VCaP (cell line): Measurements from ENCODE around the gene KCNJ18.
"Not testable (repeated sequence)": the region's sequence is repeated elsewhere in the genome, so short reads cannot be mapped to it uniquely, and the experiment has no call there.

Experiments
- H3K27ac ChIP-seq: fragments of 450-650 bp; 2 replicates; pipeline ENCODE4 v1.5.1; 2017
- TF ChIP-seq, protein P1 (sequence below): fragments of 450-650 bp; conservative IDR thresholded peaks from 2 replicates; pipeline ENCODE4 v1.5.1; 2017; ENCODE audit warnings: mild to moderate bottlenecking, moderate library complexity

The KCNJ18 gene

GRCh38 chr17:21686165-21687015 lies 5.9 kb upstream of the KCNJ18 start:
- H3K27ac ChIP-seq, result no peak overlapping the region
- TF ChIP-seq, protein P1, sequence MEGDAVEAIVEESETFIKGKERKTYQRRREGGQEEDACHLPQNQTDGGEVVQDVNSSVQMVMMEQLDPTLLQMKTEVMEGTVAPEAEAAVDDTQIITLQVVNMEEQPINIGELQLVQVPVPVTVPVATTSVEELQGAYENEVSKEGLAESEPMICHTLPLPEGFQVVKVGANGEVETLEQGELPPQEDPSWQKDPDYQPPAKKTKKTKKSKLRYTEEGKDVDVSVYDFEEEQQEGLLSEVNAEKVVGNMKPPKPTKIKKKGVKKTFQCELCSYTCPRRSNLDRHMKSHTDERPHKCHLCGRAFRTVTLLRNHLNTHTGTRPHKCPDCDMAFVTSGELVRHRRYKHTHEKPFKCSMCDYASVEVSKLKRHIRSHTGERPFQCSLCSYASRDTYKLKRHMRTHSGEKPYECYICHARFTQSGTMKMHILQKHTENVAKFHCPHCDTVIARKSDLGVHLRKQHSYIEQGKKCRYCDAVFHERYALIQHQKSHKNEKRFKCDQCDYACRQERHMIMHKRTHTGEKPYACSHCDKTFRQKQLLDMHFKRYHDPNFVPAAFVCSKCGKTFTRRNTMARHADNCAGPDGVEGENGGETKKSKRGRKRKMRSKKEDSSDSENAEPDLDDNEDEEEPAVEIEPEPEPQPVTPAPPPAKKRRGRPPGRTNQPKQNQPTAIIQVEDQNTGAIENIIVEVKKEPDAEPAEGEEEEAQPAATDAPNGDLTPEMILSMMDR, result no peak

DNA sequence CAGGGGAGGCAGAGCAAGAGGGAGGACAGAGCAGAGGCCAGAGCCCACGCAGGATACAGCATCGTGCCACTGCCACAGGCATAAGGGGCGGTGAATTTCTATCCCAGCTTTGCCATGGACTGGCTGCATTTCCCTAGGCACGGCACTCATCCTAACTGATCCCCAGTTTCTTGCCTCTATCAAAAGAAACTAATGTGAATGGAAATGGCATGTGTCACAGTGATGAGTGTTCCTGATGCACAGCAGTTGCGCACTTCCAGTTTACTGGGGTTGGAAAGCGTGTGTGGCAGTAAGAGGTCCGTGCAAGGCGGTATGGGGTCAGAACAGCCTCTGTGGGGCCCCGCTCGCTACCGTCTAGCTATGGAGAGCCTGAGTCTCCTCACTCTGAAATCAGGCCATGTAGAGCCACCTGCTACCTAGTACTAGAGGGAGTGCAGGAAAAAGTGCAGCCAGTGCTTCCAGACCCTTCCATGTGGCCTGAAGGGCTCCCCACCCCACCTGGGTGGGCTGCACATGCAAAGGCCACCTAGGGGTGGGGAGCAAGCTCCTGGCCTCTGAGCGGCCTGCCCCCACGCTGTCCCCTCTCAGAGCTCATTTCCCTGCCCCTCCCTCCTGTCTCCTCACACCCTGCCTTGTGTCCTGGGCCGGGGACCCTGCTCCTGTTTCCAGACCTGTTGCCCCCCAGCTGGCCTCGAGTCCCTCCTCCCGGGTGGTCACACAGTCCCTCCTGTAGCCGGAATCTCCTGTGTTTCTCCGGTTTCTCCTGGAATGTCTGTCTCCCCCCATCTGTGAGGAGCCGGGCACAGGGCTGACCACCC lies 5.0 kb upstream of the KCNJ18 start:
- TF ChIP-seq, protein P1, result no peak
- H3K27ac ChIP-seq, result no peak overlapping the region

DNA sequence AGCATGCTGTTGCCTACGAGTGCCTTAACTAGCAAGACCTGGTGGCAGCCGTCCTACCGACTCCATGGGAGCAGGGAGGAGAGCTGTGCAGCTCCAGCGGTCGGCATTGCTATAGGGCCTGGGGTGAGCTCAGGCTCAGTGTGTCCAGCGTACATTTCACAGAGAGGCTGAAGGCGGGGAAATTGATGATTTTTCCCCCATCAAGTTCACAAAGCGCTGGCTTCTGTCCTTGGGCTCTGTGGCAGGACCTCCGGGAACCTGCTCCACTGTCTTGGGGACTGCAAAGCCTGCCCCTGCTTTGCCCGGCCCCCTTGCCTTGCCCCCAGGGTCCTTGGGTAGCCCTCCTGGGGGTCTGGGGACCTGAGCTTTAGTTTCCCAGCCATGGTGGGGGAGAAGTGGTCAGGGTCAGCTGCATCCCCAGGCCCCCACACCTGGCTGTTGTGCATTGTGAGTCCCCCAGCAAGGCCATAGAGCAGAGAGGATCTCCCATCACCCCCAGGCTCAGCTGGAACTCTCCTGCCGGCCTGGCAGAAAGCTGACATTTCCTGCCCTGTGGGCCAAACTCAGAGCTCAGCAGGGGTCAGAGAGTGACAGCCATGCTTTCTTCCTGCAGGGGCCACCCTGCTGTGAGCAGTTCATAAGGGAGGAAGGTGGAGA lies 3.9 kb upstream of the KCNJ18 start:
- no peak overlapping the region for H3K27ac ChIP-seq
- TF ChIP-seq, protein P1, result no peak

DNA sequence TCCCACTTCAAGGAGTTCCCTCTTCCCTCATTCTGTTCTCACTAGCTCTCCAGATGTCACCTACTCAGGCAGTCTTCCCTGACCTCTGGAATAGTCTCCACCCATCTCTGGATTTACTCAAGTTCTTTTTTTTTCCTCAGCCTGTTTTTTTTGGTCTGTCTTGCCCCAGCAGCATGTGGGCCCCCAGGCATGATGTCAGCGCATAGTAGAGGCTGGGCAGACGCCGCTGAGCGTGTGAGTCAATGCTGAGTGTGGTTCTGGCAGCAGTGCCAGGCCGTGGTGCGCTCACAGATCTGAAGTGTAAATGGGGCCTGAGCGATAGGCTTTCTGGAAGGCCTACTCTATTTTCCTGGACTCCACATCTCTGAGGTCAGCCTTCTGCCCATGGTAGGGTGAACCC lies 2.7 kb upstream of the KCNJ18 start:
- H3K27ac ChIP-seq, result no peak overlapping the region
- TF ChIP-seq, protein P1, result no peak

- H3K27ac ChIP-seq, result not testable (repeated sequence)
Observed at GRCh38 chr17:21690811-21691210, 1.5 kb upstream of the KCNJ18 start.

DNA sequence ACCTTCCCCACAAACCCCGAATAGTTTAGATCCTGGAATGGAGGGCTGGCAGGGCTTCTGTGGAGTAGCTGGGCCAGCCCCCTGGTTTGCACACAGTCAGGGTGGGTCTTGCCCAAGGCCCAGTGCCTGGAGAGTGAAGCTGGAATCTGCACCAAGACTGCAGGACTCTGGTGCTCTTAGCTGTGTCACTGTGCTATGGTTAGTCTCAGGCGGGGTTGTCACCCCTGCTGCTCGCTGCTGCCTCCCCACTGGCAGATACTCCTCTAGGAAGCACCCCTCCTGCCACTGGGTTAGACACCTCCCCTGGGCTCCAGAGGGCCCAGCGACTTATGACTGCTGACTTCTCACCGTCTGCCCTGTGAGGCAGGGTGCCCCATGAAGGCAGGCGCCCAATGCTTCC lies 842 bp upstream of the KCNJ18 start:
- H3K27ac ChIP-seq, result not testable (repeated sequence)

DNA sequence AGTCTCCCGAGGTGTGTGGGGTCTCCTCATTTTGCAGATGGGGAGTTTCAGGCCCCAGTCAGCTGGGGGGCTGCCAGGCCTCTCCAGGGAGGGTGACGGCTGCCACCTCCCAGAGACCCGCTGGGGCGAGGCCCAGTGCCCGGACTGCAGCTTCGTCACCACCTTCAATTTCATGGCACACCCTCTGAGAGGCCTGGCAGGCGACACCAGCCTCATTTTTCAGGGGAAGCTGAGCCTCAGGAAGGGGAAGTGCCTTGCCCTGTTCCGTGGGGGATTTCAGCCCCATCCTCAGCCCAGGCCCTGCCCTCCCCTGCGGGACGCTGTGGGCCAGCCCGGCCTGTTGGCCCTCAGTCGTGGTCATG lies 362 bp downstream of the KCNJ18 start:
- H3K27ac ChIP-seq, result not testable (repeated sequence)

DNA sequence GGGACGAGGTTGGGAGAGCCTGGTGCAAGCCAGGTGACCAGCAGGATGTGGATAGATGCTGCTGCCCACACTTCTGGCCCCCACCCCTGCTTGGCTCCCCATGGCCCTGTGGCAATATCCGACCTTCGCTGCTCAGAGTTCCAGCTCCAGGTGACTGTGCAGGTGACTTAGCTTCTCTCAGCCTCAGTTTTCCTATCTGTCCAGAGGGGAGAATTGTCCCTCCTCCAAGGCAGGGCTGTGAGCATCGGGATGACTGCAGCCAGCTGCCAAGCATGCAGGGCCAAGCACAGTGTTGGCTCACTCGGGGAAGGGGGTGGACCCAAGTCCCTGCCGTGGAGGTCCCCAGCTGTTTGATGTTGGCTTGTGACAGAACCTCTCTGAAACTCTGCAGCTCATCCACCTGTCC lies 1.1 kb downstream of the KCNJ18 start:
- not testable (repeated sequence) for H3K27ac ChIP-seq

DNA sequence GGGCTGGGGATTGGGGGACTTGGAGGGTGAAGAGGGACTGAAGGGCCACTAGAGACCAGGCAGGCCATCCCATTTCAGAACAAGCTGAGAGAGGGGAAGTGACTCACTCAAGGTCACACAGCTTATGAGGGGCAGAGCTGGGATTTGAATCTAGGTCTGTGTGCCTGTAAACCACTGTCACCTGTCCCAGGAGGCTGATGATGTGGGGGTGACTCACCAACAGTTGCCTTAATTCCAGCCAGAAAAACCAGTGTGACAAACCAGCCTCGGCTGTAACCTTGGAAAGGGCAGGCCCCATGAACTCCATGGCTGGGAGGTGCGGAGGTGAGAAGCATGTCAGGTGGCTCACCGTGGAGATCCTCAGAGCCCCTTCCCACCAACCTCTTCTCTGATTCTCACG lies 1.6 kb downstream of the KCNJ18 start:
- H3K27ac ChIP-seq, result not testable (repeated sequence)

DNA sequence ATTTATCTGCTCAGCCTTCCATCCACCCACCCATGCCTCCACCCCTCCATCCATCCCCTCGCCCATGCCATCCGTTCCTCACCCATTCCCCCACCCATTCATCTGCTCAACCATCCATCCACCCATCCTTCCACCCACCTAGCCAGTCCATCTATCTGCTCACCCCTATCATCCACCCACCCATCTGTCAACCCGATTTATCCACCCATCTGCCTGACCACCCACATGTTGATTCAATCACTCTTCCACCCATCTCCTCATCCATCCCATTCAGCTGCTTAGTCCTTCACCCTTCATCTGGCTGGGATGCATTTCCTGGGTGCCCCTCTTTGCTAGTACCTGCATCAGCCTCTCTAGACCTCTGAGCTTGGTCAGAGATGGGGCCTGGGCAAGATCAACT lies 3.9 kb downstream of the KCNJ18 start:
- H3K27ac ChIP-seq, result not testable (repeated sequence)

DNA sequence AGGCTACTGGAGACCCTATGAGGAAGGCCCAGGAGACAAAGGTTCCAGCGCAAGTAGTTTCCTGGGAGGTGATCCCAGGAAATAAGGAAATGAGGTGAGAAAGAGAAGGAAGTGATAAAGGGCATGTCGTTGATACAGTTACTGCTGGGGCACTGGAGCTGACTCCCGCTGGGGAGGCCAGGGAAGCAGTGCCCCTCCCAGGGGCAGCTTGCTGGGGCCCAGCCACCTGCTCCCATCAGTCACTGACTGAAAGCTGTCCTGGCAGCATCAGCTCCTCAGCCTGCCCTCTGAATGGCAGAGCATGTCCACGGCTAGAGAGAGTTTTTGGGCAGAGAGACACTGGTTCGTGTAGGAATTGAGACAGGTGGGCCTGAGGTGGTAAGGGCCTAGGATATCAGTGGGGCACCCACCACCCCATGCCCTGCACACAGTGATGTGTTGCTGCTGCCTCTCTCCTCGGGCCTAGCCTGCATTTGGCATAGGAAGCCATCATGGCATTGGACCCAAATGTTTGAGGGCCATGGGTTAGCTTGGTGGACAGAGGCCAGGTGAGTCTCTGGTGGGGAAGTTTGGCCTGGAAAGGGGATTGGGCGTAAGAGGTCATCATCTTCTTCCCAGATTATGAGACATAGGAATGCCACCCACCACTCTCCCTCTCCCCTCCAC lies 4.7 kb downstream of the KCNJ18 start:
- H3K27ac ChIP-seq, result not testable (repeated sequence)

GRCh38 chr17:21697508-21697860 lies 5.2 kb downstream of the KCNJ18 start:
- H3K27ac ChIP-seq, result not testable (repeated sequence)

- not testable (repeated sequence) for H3K27ac ChIP-seq
Observed at GRCh38 chr17:21698437-21699075, 6.2 kb downstream of the KCNJ18 start.

DNA sequence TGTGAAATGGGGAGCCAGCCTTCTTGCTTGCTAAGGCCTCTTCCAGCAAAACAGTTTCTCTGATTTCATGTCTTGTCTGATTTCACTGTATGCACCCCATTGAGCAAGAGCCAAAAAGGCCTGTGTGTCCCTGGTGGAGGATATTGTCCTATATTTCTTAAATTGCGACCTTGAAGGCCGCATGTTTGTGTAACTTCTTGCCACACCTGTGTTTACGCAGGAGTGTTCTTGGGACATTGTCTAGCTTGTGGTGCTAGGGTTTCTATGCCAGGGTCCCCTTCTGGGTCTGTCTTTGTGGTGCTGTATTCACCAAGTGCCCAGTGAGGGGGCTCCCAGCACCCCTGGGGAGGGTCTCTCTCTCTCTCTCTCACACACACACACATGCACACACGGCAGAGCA lies 6.8 kb downstream of the KCNJ18 start:
- H3K27ac ChIP-seq, result not testable (repeated sequence)

DNA sequence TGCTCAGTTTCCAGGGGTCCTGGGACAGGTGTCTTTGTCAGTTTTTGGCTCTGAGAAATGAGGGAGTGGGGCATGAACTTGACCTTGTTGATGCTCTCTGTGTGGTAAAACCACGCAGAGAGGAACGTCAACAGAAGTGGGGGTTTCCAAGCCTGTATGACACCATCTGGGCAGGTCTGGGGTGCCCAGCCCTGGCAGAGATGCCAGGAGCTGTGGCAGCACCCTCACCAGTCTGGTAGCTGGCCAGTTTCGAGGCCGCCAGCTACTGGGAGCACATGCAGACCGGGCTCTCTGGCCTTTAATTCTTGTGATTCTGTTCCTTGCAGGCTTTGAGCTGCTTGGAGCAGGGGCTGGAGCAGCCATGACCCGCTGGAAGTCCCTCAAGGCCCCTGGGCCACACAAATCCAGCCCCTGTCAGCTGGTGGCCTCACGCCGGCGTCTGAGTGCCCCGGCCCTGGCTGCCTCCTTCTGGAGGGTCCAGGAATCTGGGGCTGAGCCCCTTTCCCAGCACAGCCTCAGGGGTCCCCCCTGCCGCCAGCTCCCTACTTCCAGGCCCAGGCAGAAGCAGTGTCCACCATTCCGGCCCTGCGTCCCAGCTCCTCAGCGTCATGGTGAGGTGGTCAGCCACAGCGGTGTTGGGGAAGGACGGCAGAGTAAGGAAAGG lies 7.4 kb downstream of the KCNJ18 start:
- H3K27ac ChIP-seq, result not testable (repeated sequence)
